GM19099 (cell line): ENCODE results near the gene ACVR2A.

Experiments used
- POLR2A ChIP-seq: IDR thresholded peaks from 3 replicates; pipeline ENCODE4 v1.6.1; 2011; ENCODE audit warnings: low read depth; ENCODE audit not compliant: insufficient read length; ENCODE audit errors: extremely low read depth

Gene ACVR2A

GRCh38 chr2:147847746-147848391 is 3.0 kb downstream of the ACVR2A start:
- no peak for TF ChIP-seq POLR2A

GRCh38 chr2:147850838-147851237 is 6.0 kb downstream of the ACVR2A start:
- no peak for TF ChIP-seq POLR2A

- no peak for TF ChIP-seq POLR2A
Measured at GRCh38 chr2:147851244-147851930, 6.6 kb downstream of the ACVR2A start.

- no peak for TF ChIP-seq POLR2A
Measured at GRCh38 chr2:147854557-147855134, 9.8 kb downstream of the ACVR2A start.

- TF ChIP-seq POLR2A: no peak
Measured at GRCh38 chr2:147855316-147855715, 10.5 kb downstream of the ACVR2A start.

- TF ChIP-seq POLR2A: no peak
Measured at GRCh38 chr2:147855977-147856376, 11.1 kb downstream of the ACVR2A start.

GRCh38 chr2:147860009-147860408 is 15.2 kb downstream of the ACVR2A start:
- TF ChIP-seq POLR2A: no peak

GRCh38 chr2:147862859-147863516 is 18.2 kb downstream of the ACVR2A start:
- no peak for TF ChIP-seq POLR2A

- TF ChIP-seq POLR2A: no peak
Measured at GRCh38 chr2:147863835-147864234, 19.0 kb downstream of the ACVR2A start.

- TF ChIP-seq POLR2A: no peak
Measured at GRCh38 chr2:147865560-147865959, 20.7 kb downstream of the ACVR2A start.

GRCh38 chr2:147867050-147867449 is 22.2 kb downstream of the ACVR2A start:
- no peak for TF ChIP-seq POLR2A

- TF ChIP-seq POLR2A: no peak
Measured at GRCh38 chr2:147869934-147870333, 25.1 kb downstream of the ACVR2A start.

- no peak for TF ChIP-seq POLR2A
Measured at GRCh38 chr2:147872967-147873366, 28.1 kb downstream of the ACVR2A start.

GRCh38 chr2:147873859-147874483 is 29.1 kb downstream of the ACVR2A start:
- TF ChIP-seq POLR2A: no peak

GRCh38 chr2:147879846-147880245 is 35.0 kb downstream of the ACVR2A start:
- no peak for TF ChIP-seq POLR2A
